IMR-90 (cell line): ENCODE measurements around the gene CAB39. TPM values are rescaled to one million over a fixed set of nuclear protein-coding genes. Genes with fewer than 3 reads are reported as not detected.

ENCODE experiments used
- ATAC-seq: fragments of 200-7000 bp; cut with Tn5 transposase; 2 replicates; pipeline ENCODE4 v1.9.1; 2020; ENCODE audit warnings: low read depth, mild to moderate bottlenecking, moderate library complexity
- BruUV-seq: library from RNA; stranded (reverse); fragments of 400-500 nt; replicated peaks from 2 replicates; lab custom pipeline; 2021; lab: Mats Ljungman, UMichigan
- CTCF ChIA-PET: fragments of 300-600 bp; formaldehyde crosslinking; extraction: SDS; loops from one replicate; lab custom pipeline; 2021; ENCODE audit warnings: antibody characterized with exemption; lab: Yijun Ruan, JAX
- POLR2A ChIA-PET: fragments of 300-600 bp; sonication (Branson Sonifier 250); formaldehyde crosslinking; loops from one replicate; lab custom pipeline; 2022; ENCODE audit warnings: antibody characterized with exemption; ENCODE audit not compliant: unreplicated experiment; lab: Charles Lee
- DNase-seq: peaks from one replicate; pipeline ENCODE4 v3.0.0; 2013
- H2AFZ ChIP-seq: replicated peaks from 2 replicates; pipeline ENCODE3; 2013; ENCODE audit warnings: low read length, mild to moderate bottlenecking; ENCODE audit not compliant: poor library complexity
- H2AK5ac ChIP-seq: 2 replicates; pipeline ENCODE4 v1.6.1; 2013; ENCODE audit warnings: low read depth, low read length, inconsistent platforms
- H2AK9ac ChIP-seq: replicated peaks from 2 replicates; pipeline ENCODE3; 2013; ENCODE audit warnings: mild to moderate bottlenecking, low read depth, low read length, moderate library complexity; ENCODE audit not compliant: poor library complexity
- H2BK120ac ChIP-seq: 2 replicates; pipeline ENCODE4 v1.6.1; 2013; ENCODE audit warnings: low read depth, low read length, inconsistent platforms
- H2BK15ac ChIP-seq: 3 replicates; pipeline ENCODE4 v1.6.1; 2013; ENCODE audit warnings: low read depth, low read length, inconsistent platforms
- H2BK20ac ChIP-seq: 2 replicates; pipeline ENCODE4 v1.6.1; 2013; ENCODE audit warnings: low read depth, mild to moderate bottlenecking, inconsistent platforms, low read length, moderate library complexity
- H2BK5ac ChIP-seq: 2 replicates; pipeline ENCODE4 v1.6.1; 2013; ENCODE audit warnings: mild to moderate bottlenecking, low read depth, low read length, inconsistent platforms; ENCODE audit not compliant: poor library complexity, severe bottlenecking
- H3K14ac ChIP-seq: replicated peaks from 2 replicates; pipeline ENCODE4 v1.6.1; 2013; ENCODE audit warnings: low read depth, low read length, inconsistent platforms
- H3K18ac ChIP-seq: 2 replicates; pipeline ENCODE4 v1.6.1; 2013; ENCODE audit warnings: low read depth, low read length, control low read depth
- H3K23ac ChIP-seq: 2 replicates; pipeline ENCODE4 v1.6.1; 2013; ENCODE audit warnings: low read depth, low read length, inconsistent platforms
- H3K27ac ChIP-seq: 2 replicates; pipeline ENCODE4 v1.5.1; 2013; ENCODE audit warnings: mild to moderate bottlenecking, control low read depth, low read length; ENCODE audit not compliant: insufficient read depth
- H3K27me3 ChIP-seq: 2 replicates; pipeline ENCODE4 v1.6.1; 2013; ENCODE audit warnings: low read length; ENCODE audit not compliant: control insufficient read depth, insufficient read depth
- H3K36me3 ChIP-seq: 2 replicates; pipeline ENCODE4 v1.6.1; 2013; ENCODE audit warnings: low read length, mixed read lengths; ENCODE audit not compliant: control insufficient read depth, insufficient read depth
- H3K4ac ChIP-seq: 2 replicates; pipeline ENCODE4 v1.6.1; 2013; ENCODE audit warnings: low read depth, low read length, inconsistent platforms
- H3K4me1 ChIP-seq: 2 replicates; pipeline ENCODE4 v1.6.1; 2013; ENCODE audit warnings: low read length, mixed read lengths; ENCODE audit not compliant: control insufficient read depth, insufficient read depth
- H3K4me2 ChIP-seq: 2 replicates; pipeline ENCODE4 v1.6.1; 2013; ENCODE audit warnings: low read depth, mild to moderate bottlenecking, control low read depth, low read length, moderate library complexity
- H3K4me3 ChIP-seq: 2 replicates; pipeline ENCODE4 v1.5.1; 2013; ENCODE audit warnings: low read depth, mild to moderate bottlenecking, control low read depth, low read length, moderate library complexity; ENCODE audit not compliant: insufficient read depth
- H3K56ac ChIP-seq: 2 replicates; pipeline ENCODE4 v1.6.1; 2013; ENCODE audit warnings: low read length, inconsistent platforms; ENCODE audit not compliant: insufficient read depth; ENCODE audit errors: extremely low read depth
- H3K79me1 ChIP-seq, 2 experiments: 2 replicates each; pipeline ENCODE4 v1.6.1; 2013; ENCODE audit warnings: low read length in 2 of 2, inconsistent platforms in 1 of 2, low read depth in 1 of 2
- H3K9ac ChIP-seq: 2 replicates; pipeline ENCODE4 v1.6.1; 2013; ENCODE audit warnings: low read depth, low read length, control low read depth
- H3K9me1 ChIP-seq: 2 replicates; pipeline ENCODE4 v1.6.1; 2013; ENCODE audit warnings: low read length, inconsistent platforms; ENCODE audit not compliant: insufficient read depth
- H3K9me3 ChIP-seq: 2 replicates; pipeline ENCODE4 v1.6.1; 2013; ENCODE audit warnings: low read length; ENCODE audit not compliant: control insufficient read depth, insufficient read depth
- H4K20me1 ChIP-seq: 2 replicates; pipeline ENCODE4 v1.6.1; 2013; ENCODE audit warnings: low read length, inconsistent platforms; ENCODE audit not compliant: insufficient read depth
- H4K5ac ChIP-seq: 2 replicates; pipeline ENCODE4 v1.6.1; 2013; ENCODE audit warnings: mild to moderate bottlenecking, low read depth, low read length, control low read depth
- H4K8ac ChIP-seq, 2 experiments: 2 replicates each; pipeline ENCODE4 v1.6.1; 2013; ENCODE audit warnings: low read depth in 2 of 2, low read length in 2 of 2, control low read depth in 1 of 2, inconsistent platforms in 1 of 2
- H4K91ac ChIP-seq: 2 replicates; pipeline ENCODE4 v1.6.1; 2013; ENCODE audit warnings: low read depth, low read length, inconsistent platforms; ENCODE audit not compliant: insufficient read depth
- BHLHE40 ChIP-seq: fragments of 150-350 bp; IDR thresholded peaks from 2 replicates; pipeline ENCODE4 v1.6.1; 2016; ENCODE audit warnings: mild to moderate bottlenecking, low read depth, low read length
- FOS ChIP-seq: fragments of 150-350 bp; IDR thresholded peaks from 2 replicates; pipeline ENCODE4 v1.6.1; 2016; ENCODE audit warnings: low read depth, low read length
- MAFK ChIP-seq: IDR thresholded peaks from 2 replicates; pipeline ENCODE4 v1.6.1; 2012; ENCODE audit warnings: low read depth, low read length, improper control_type of control experiment
- MXI1 ChIP-seq: IDR thresholded peaks from 2 replicates; pipeline ENCODE4 v1.6.1; 2012; ENCODE audit warnings: low read depth, mild to moderate bottlenecking, low read length, moderate library complexity, borderline replicate concordance
- POLR2A ChIP-seq: IDR thresholded peaks from 2 replicates; pipeline ENCODE4 v1.6.1; 2012; ENCODE audit warnings: mild to moderate bottlenecking, low read depth, low read length
- RAD21 ChIP-seq: IDR thresholded peaks from 2 replicates; pipeline ENCODE4 v1.6.1; 2012; ENCODE audit warnings: low read length, improper control_type of control experiment
- RCOR1 ChIP-seq: IDR thresholded peaks from 2 replicates; pipeline ENCODE4 v1.6.1; 2012; ENCODE audit warnings: mild to moderate bottlenecking, low read length, improper control_type of control experiment; ENCODE audit not compliant: insufficient replicate concordance
- RFX5 ChIP-seq: IDR thresholded peaks from 2 replicates; pipeline ENCODE4 v1.8.0; 2012; ENCODE audit warnings: low read depth, mild to moderate bottlenecking, low read length, moderate library complexity
- SMC3 ChIP-seq: fragments of 150-350 bp; IDR thresholded peaks from 2 replicates; pipeline ENCODE4 v1.6.1; 2016; ENCODE audit warnings: low read depth, mild to moderate bottlenecking, antibody characterized with exemption, low read length, moderate library complexity
- WGBS, 2 experiments: methylation state at CpG; one replicate each; pipeline versions ENCODE4 v1.1.5 to v1.1.7; 2013; ENCODE audit warnings: missing lambda C conversion rate in 2 of 2; ENCODE audit not compliant: insufficient read length in 1 of 2; ENCODE audit errors: extremely low coverage in 2 of 2; 5-methylcytosine and 5-hydroxymethylcytosine counted together
- dilution Hi-C: fragments of 300-500 bp; cut with HindIII; formaldehyde crosslinking; loops from one replicate; pipeline ENCODE4 v1.14.3; 2018; ENCODE audit warnings: low sequenced_read_pairs; ENCODE audit not compliant: unreplicated experiment
- in situ Hi-C: fragments of 300-500 bp; cut with MboI; formaldehyde crosslinking; loops from 3 replicates; pipeline ENCODE4 v1.14.3; 2019; ENCODE audit warnings: low sequenced_read_pairs, inconsistent platforms, mixed read lengths
- intact Hi-C: fragments of 100-400 bp; cut with micrococcal nuclease; formaldehyde crosslinking; loops from 2 replicates; pipeline ENCODE4 v1.10.0; 2022
- polyA plus RNA-seq, 3 experiments: library from polyadenylated mRNA; depleted of rRNA; stranded (reverse); fragments of >200 nt; gene quantifications; 2 replicates each; pipeline ENCODE4 v1.2.3, GENCODE V29; 2012; ENCODE audit warnings: low replicate concordance in 1 of 3
- total RNA-seq: library from RNA; depleted of rRNA; stranded (reverse); fragments of >200 nt; gene quantifications from 2 replicates; pipeline ENCODE4 v1.2.3, GENCODE V29; 2012
- TF ChIP-seq, protein P1 (sequence below): conservative IDR thresholded peaks from 2 replicates; pipeline ENCODE4 v1.5.1; 2012; ENCODE audit warnings: mild to moderate bottlenecking, low read depth, low read length, improper control_type of control experiment
- TF ChIP-seq, protein P2 (sequence below): fragments of 150-350 bp; IDR thresholded peaks from 2 replicates; pipeline ENCODE4 v1.6.1; 2017; ENCODE audit warnings: mild to moderate bottlenecking, antibody characterized with exemption, low read length, low read depth
- TF ChIP-seq, protein P3 (sequence below): fragments of 150-350 bp; IDR thresholded peaks from 2 replicates; pipeline ENCODE4 v1.6.1; 2016; ENCODE audit warnings: low read depth, mild to moderate bottlenecking, low read length, moderate library complexity, borderline replicate concordance

Gene CAB39
- total and polyA plus RNA-seq, 2 of the 4 experiments (the other 2 are of a cell fraction), result 38.2 to 71.7 TPM

DNA sequence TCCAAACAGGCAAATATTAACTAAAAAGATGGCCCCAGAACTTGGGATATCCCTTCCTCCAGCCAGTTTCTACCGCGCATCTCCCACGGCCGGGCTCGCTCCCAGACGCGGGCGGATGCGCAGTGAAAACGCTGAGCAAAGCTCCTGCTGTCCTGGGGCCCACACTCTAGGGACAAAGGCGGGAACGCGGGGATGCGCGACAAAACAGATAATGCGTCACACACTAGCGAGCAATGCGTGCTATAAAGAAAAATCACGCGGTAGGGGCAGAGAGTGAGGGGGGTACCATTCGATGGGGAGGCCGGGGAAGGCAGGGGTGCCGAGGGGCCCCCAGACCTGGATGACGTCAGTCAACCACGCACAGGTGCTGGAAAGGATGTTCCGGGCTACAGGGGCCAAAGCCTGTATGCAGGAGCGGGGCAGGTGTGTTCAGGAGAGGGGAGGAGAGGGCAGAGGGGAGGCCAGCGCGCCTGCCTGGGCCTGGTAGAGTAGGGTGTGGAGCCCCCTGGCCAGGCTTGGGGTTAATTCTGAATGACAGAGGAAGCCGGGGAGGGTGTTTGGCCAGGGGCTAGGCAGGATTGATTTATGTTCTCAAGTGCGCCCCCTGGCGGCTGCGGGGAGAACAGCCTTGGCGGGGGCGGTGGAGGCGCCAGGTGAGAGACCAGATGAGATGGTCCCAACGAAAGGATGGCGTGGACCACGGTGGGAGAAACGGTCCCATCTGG, 137.2 kb downstream of the CAB39 start:
- intact Hi-C loops (no loop called here), dilution Hi-C loops (no loop called here), in situ Hi-C loops (no loop called here)
- CTCF ChIA-PET, result no interaction called here
- no peak overlapping the region for H4K5ac ChIP-seq
- 63% methylated on average over 38 of the region's 40 CpGs; no CpG with 5 or more reads in 1 of the 2 experiments for WGBS, 2 experiments
- no peaks in the 10 kb centered on the region for H3K79me1 ChIP-seq
- POLR2A ChIA-PET, result no interaction called here
- no peak overlapping the region for H2BK5ac ChIP-seq
- no peak overlapping the region for H3K9ac ChIP-seq
- no peaks in the 10 kb centered on the region for H3K4me1 ChIP-seq
- no peaks in the 10 kb centered on the region for H4K20me1 ChIP-seq
- no peak overlapping the region for H3K14ac ChIP-seq
- no TSS peak for BruUV-seq
- peaks cover 19% of the 10 kb centered on the region for H3K27me3 ChIP-seq
- no peak overlapping the region for H2BK20ac ChIP-seq
- no peaks in the 10 kb centered on the region; the same call in 1 of the 2 replicates for H3K9me3 ChIP-seq
- H3K4me2 ChIP-seq, result no peak overlapping the region
- ATAC-seq (no peak), DNase-seq (no peak)
- no peak overlapping the region for H4K8ac ChIP-seq
- H2BK120ac ChIP-seq, result no peak overlapping the region
- H3K27ac ChIP-seq, result no peak overlapping the region
- no peak overlapping the region for H3K23ac ChIP-seq
- no peak overlapping the region for H3K18ac ChIP-seq
- H2AK9ac ChIP-seq, result no peak overlapping the region
- TF ChIP-seq SMC3 (0 out of 2 replicates have a peak, but pooled peaks have one; percentile 17), RAD21 (no peak), MAFK (no peak), POLR2A (no peak), MXI1 (no peak), BHLHE40 (no peak), RCOR1 (no peak), FOS (no peak), RFX5 (no peak)
- TF ChIP-seq, protein P1, sequence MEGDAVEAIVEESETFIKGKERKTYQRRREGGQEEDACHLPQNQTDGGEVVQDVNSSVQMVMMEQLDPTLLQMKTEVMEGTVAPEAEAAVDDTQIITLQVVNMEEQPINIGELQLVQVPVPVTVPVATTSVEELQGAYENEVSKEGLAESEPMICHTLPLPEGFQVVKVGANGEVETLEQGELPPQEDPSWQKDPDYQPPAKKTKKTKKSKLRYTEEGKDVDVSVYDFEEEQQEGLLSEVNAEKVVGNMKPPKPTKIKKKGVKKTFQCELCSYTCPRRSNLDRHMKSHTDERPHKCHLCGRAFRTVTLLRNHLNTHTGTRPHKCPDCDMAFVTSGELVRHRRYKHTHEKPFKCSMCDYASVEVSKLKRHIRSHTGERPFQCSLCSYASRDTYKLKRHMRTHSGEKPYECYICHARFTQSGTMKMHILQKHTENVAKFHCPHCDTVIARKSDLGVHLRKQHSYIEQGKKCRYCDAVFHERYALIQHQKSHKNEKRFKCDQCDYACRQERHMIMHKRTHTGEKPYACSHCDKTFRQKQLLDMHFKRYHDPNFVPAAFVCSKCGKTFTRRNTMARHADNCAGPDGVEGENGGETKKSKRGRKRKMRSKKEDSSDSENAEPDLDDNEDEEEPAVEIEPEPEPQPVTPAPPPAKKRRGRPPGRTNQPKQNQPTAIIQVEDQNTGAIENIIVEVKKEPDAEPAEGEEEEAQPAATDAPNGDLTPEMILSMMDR, result peak; percentile 55
- TF ChIP-seq, protein P2, sequence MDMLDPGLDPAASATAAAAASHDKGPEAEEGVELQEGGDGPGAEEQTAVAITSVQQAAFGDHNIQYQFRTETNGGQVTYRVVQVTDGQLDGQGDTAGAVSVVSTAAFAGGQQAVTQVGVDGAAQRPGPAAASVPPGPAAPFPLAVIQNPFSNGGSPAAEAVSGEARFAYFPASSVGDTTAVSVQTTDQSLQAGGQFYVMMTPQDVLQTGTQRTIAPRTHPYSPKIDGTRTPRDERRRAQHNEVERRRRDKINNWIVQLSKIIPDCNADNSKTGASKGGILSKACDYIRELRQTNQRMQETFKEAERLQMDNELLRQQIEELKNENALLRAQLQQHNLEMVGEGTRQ, result no peak
- TF ChIP-seq, protein P3, sequence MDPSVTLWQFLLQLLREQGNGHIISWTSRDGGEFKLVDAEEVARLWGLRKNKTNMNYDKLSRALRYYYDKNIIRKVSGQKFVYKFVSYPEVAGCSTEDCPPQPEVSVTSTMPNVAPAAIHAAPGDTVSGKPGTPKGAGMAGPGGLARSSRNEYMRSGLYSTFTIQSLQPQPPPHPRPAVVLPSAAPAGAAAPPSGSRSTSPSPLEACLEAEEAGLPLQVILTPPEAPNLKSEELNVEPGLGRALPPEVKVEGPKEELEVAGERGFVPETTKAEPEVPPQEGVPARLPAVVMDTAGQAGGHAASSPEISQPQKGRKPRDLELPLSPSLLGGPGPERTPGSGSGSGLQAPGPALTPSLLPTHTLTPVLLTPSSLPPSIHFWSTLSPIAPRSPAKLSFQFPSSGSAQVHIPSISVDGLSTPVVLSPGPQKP, result no peak
- no peak overlapping the region for H2AFZ ChIP-seq
- H3K4me3 ChIP-seq, result no peak overlapping the region
- no peaks in the 10 kb centered on the region for H3K36me3 ChIP-seq
- H3K56ac ChIP-seq, result no peak overlapping the region
- no peaks in the 10 kb centered on the region for H3K9me1 ChIP-seq
- H3K4ac ChIP-seq, result no peak overlapping the region
- H2AK5ac ChIP-seq, result no peak overlapping the region
- no peak overlapping the region for H4K91ac ChIP-seq
- no peak overlapping the region for H2BK15ac ChIP-seq
